Measurements from ENCODE around the gene NID2. TPM values are rescaled to one million over a fixed set of nuclear protein-coding genes. Genes with fewer than 3 reads are reported as not detected.

Gene NID2
- total and polyA plus RNA-seq, 9 of the 15 experiments (the other 6 are each of a cell fraction or from before 2014, with no cell fraction given): 0.04 to 0.45 (median 0.16) TPM; not detected in 3

- TF ChIP-seq MEF2A (IDR thresholded peaks at IDR 0.05; ENCODE audit: control insufficient read depth, low read depth, low read length) (no peak), THAP12 (CRISPR knock-in tag; IDR thresholded peaks at IDR 0.05) (no peak), NONO (IDR thresholded peaks at IDR 0.05; ENCODE audit: low read depth in 2 of 2, low read length in 1 of 2) (no peak), SRSF3 (IDR thresholded peaks at IDR 0.05; ENCODE audit: insufficient read depth, low read length) (no peak), SMAD4 (CRISPR knock-in tag; conservative IDR thresholded peaks at IDR 0.05) (no peak), HOXB6 (CRISPR knock-in tag; IDR thresholded peaks at IDR 0.05; ENCODE audit: borderline replicate concordance) (no peak)
Observed at GRCh38 chr14:52000019-52000582, 68.8 kb downstream of the NID2 start (continued).

- H3K27me3 ChIP-seq (ENCODE audit: control insufficient read depth in 2 of 2, insufficient read depth in 2 of 2, low read length in 2 of 2): no peaks in the 10 kb centered on the region
- H2AFZ ChIP-seq (ENCODE audit: low read depth, low read length): no peak overlapping the region
- no peak for FAIRE-seq
- no peaks in the 10 kb centered on the region for H3K9me1 ChIP-seq (ENCODE audit: control insufficient read depth, insufficient read depth, low read length)
- no peak overlapping the region for H3K9ac ChIP-seq (ENCODE audit: insufficient read depth in 1 of 2, low read depth in 2 of 2, low read length in 2 of 2)
- WGBS (ENCODE audit: insufficient coverage, low coverage, missing lambda C conversion rate): 88% methylated on average over 2 of the region's 2 CpGs
- in situ Hi-C loops (cut with MboI) (no loop called here), intact Hi-C loops (cut with micrococcal nuclease) (loop anchor here (5.0 to 10.0 kb wide), 2 partner anchors 133 to 276 kb away; no protein-coding TSS in a partner anchor)
- H3K79me2 ChIP-seq (ENCODE audit: control insufficient read depth, insufficient read depth, low read length): no peaks in the 10 kb centered on the region
- H3K4me3 ChIP-seq: no peak overlapping the region
- no peak overlapping the region for H3K27ac ChIP-seq (ENCODE audit: extremely low read depth, low read depth, low read length)
- TF ChIP-seq ELF2 (CRISPR knock-in tag; IDR thresholded peaks at IDR 0.05) (no peak), ETV1 (tag; conservative IDR thresholded peaks at IDR 0.05; ENCODE audit: low read depth) (no peak), PTTG1 (tag; IDR thresholded peaks at IDR 0.05; ENCODE audit: low read depth) (no peak), PHF21A (IDR thresholded peaks at IDR 0.05; ENCODE audit: borderline replicate concordance, low read depth) (no peak), NCOA4 (IDR thresholded peaks at IDR 0.05; ENCODE audit: partially characterized antibody) (no peak), HOMEZ (CRISPR knock-in tag; IDR thresholded peaks at IDR 0.05) (no peak), BRD4 (IDR thresholded peaks at IDR 0.05) (no peak), SRSF1 (IDR thresholded peaks at IDR 0.05; ENCODE audit: low read depth, low read length) (no peak), RBM39 (optimal IDR thresholded peaks at IDR 0.05; ENCODE audit: low read depth, low read length) (no peak), KLF13 (tag; IDR thresholded peaks at IDR 0.05; ENCODE audit: borderline replicate concordance, low read depth) (no peak), TOE1 (IDR thresholded peaks at IDR 0.05; ENCODE audit: borderline replicate concordance) (no peak), TOE1 (CRISPR knock-in tag; IDR thresholded peaks at IDR 0.05; ENCODE audit: borderline replicate concordance, low read depth) (no peak), HOXB6 (CRISPR knock-in tag; IDR thresholded peaks at IDR 0.05; ENCODE audit: borderline replicate concordance) (no peak)
- no peak for ATAC-seq
- ChIA-PET POLR2A (interaction anchor here (0.6 kb wide), 1 partner anchor 20 kb away, joined by 3 read pairs; no protein-coding TSS in a partner anchor), CTCF (ENCODE audit: low intra/inter-chr PET ratio) (no interaction called here)
- no peak for DNase-seq (ENCODE audit: extremely low read depth in 1 of 4, low spot score in 3 of 4)
- BruUV-seq (replicated peaks): no TSS peak
- no peaks in the 10 kb centered on the region for H3K4me1 ChIP-seq (replicated peaks in 1 of 2; ENCODE audit: control insufficient read depth in 2 of 2, insufficient read depth in 2 of 2, low read length in 2 of 2)
- H3K9me3 ChIP-seq (replicated peaks; ENCODE audit: control insufficient read depth, insufficient read depth, low read depth, low read length): no peaks in the 10 kb centered on the region
- no peaks in the 10 kb centered on the region for H4K20me1 ChIP-seq (replicated peaks; ENCODE audit: control insufficient read depth, insufficient read depth, low read length)
- peaks cover 93% of the 10 kb centered on the region for H3K36me3 ChIP-seq (ENCODE audit: control insufficient read depth, insufficient read depth, low read length)
- H3K4me2 ChIP-seq (ENCODE audit: insufficient read depth, low read length): no peak overlapping the region
Observed at GRCh38 chr14:51999084-51999483, 69.8 kb downstream of the NID2 start.

Measured in K562 (cell line).